ENCODE data around the gene BAIAP3. TPM values are rescaled to one million over a fixed set of nuclear protein-coding genes. Genes with fewer than 3 reads are reported as not detected.

Gene BAIAP3
- total and polyA plus RNA-seq, 2 experiments from 2014 or later: 5.2 to 13.0 TPM

DNA sequence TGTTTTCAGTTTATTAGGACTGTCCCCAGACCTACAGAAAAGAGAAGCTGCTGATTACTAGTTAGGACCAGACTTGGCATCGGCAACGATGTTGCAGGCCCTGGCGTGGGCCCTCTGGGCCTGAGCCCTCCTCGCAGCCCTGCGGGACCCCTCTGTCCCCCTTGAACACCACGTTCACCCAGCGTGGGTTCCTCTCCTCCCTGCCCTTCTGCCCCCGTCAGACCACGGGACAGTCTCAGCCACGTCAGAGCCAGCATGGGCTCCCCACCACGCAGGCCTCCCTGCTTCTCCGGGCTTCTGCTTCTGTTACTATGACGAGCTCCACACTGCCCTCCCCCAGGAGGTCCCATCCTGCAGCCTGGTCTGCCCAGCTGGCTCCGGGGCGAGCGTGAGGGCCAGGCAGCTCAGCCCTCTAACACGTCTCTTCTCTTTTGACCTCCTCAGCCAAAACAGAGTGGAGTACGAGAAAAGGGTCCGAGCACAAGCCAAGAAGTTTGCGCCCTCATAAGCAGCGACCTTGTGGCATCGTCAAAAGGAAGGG, 9.1 kb upstream of the BAIAP3 start:
- no peaks in the 10 kb centered on the region for H3K9me3 Mint-ChIP-seq
- Histone ChIP-seq H3K9me2 (ENCODE audit: insufficient read depth) (no peaks in the 10 kb centered on the region), H3K27ac (ENCODE audit: low read depth) (no peak overlapping the region), H2AFZ (no peak overlapping the region), H3K4me3 (no peak overlapping the region), H3K27me3 (ENCODE audit: insufficient read depth) (no peaks in the 10 kb centered on the region), H3K4me1 (ENCODE audit: insufficient read depth) (no peaks in the 10 kb centered on the region), H3K4me2 (no peak overlapping the region), H3F3A (replicated peaks; ENCODE audit: low read depth) (peaks cover 11% of the 10 kb centered on the region; the same call in 1 of the 2 replicates), H3K36me3 (ENCODE audit: insufficient read depth) (peaks cover 10% of the 10 kb centered on the region; the same call in 1 of the 2 replicates), H4K20me1 (replicated peaks; ENCODE audit: insufficient read depth) (peaks cover 8% of the 10 kb centered on the region; the same call in 1 of the 2 replicates), H3K79me2 (replicated peaks; ENCODE audit: insufficient read depth) (0 out of 2 replicates have a peak, but pooled peaks cover 10% of the 10 kb centered on the region)
- H3K27me3 Mint-ChIP-seq (ENCODE audit: insufficient read depth, low read depth, poor library complexity): peaks cover 10% of the 10 kb centered on the region
- TF ChIP-seq ZNF331 (CRISPR knock-in tag; IDR thresholded peaks at IDR 0.05; ENCODE audit: low read depth) (no peak), ZNF114 (CRISPR knock-in tag; IDR thresholded peaks at IDR 0.05) (no peak), NANOG (IDR thresholded peaks at IDR 0.05; ENCODE audit: borderline replicate concordance) (no peak), STAT1 (IDR thresholded peaks at IDR 0.05; ENCODE audit: unreplicated experiment) (no peak), CREB1 (CRISPR knock-in tag; IDR thresholded peaks at IDR 0.05; ENCODE audit: low read depth) (no peak), POLR2AphosphoS5 (IDR thresholded peaks at IDR 0.05; ENCODE audit: low read depth) (no peak; the same call in 1 of the 2 replicates), EZH2 (IDR thresholded peaks at IDR 0.05; ENCODE audit: low read depth, unreplicated experiment) (no peak), JUNB (IDR thresholded peaks at IDR 0.05; ENCODE audit: unreplicated experiment) (no peak)
- TF ChIP-seq, protein P1, sequence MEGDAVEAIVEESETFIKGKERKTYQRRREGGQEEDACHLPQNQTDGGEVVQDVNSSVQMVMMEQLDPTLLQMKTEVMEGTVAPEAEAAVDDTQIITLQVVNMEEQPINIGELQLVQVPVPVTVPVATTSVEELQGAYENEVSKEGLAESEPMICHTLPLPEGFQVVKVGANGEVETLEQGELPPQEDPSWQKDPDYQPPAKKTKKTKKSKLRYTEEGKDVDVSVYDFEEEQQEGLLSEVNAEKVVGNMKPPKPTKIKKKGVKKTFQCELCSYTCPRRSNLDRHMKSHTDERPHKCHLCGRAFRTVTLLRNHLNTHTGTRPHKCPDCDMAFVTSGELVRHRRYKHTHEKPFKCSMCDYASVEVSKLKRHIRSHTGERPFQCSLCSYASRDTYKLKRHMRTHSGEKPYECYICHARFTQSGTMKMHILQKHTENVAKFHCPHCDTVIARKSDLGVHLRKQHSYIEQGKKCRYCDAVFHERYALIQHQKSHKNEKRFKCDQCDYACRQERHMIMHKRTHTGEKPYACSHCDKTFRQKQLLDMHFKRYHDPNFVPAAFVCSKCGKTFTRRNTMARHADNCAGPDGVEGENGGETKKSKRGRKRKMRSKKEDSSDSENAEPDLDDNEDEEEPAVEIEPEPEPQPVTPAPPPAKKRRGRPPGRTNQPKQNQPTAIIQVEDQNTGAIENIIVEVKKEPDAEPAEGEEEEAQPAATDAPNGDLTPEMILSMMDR (conservative IDR thresholded peaks at IDR 0.05; ENCODE audit: low read depth in 2 of 2): no peak
- TF ChIP-seq, protein P2, sequence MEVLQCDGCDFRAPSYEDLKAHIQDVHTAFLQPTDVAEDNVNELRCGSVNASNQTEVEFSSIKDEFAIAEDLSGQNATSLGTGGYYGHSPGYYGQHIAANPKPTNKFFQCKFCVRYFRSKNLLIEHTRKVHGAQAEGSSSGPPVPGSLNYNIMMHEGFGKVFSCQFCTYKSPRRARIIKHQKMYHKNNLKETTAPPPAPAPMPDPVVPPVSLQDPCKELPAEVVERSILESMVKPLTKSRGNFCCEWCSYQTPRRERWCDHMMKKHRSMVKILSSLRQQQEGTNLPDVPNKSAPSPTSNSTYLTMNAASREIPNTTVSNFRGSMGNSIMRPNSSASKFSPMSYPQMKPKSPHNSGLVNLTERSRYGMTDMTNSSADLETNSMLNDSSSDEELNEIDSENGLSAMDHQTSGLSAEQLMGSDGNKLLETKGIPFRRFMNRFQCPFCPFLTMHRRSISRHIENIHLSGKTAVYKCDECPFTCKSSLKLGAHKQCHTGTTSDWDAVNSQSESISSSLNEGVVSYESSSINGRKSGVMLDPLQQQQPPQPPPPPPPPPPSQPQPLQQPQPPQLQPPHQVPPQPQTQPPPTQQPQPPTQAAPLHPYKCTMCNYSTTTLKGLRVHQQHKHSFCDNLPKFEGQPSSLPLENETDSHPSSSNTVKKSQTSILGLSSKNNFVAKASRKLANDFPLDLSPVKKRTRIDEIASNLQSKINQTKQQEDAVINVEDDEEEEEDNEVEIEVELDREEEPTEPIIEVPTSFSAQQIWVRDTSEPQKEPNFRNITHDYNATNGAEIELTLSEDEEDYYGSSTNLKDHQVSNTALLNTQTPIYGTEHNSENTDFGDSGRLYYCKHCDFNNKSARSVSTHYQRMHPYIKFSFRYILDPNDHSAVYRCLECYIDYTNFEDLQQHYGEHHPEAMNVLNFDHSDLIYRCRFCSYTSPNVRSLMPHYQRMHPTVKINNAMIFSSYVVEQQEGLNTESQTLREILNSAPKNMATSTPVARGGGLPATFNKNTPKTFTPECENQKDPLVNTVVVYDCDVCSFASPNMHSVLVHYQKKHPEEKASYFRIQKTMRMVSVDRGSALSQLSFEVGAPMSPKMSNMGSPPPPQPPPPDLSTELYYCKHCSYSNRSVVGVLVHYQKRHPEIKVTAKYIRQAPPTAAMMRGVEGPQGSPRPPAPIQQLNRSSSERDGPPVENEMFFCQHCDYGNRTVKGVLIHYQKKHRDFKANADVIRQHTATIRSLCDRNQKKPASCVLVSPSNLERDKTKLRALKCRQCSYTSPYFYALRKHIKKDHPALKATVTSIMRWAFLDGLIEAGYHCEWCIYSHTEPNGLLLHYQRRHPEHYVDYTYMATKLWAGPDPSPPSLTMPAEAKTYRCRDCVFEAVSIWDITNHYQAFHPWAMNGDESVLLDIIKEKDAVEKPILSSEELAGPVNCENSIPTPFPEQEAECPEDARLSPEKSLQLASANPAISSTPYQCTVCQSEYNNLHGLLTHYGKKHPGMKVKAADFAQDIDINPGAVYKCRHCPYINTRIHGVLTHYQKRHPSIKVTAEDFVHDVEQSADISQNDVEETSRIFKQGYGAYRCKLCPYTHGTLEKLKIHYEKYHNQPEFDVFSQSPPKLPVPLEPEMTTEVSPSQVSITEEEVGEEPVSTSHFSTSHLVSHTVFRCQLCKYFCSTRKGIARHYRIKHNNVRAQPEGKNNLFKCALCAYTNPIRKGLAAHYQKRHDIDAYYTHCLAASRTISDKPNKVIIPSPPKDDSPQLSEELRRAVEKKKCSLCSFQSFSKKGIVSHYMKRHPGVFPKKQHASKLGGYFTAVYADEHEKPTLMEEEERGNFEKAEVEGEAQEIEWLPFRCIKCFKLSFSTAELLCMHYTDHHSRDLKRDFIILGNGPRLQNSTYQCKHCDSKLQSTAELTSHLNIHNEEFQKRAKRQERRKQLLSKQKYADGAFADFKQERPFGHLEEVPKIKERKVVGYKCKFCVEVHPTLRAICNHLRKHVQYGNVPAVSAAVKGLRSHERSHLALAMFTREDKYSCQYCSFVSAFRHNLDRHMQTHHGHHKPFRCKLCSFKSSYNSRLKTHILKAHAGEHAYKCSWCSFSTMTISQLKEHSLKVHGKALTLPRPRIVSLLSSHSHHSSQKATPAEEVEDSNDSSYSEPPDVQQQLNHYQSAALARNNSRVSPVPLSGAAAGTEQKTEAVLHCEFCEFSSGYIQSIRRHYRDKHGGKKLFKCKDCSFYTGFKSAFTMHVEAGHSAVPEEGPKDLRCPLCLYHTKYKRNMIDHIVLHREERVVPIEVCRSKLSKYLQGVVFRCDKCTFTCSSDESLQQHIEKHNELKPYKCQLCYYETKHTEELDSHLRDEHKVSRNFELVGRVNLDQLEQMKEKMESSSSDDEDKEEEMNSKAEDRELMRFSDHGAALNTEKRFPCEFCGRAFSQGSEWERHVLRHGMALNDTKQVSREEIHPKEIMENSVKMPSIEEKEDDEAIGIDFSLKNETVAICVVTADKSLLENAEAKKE (CRISPR knock-in tag; IDR thresholded peaks at IDR 0.05): no peak
- no peak overlapping the region for H3K4me3 Mint-ChIP-seq
- DNase-seq (ENCODE audit: low spot score): no peak
- peaks cover 7% of the 10 kb centered on the region for H3K4me1 Mint-ChIP-seq
- H3K27ac Mint-ChIP-seq: no peak overlapping the region
- peaks cover 50% of the 10 kb centered on the region for H3K36me3 Mint-ChIP-seq (ENCODE audit: low read depth)
- ATAC-seq: peak; percentile 5

Measured in GM23338 (cell line).